Retinal pigment epithelial cell (primary cell): Measurements from ENCODE around the gene ZNF618.

ENCODE experiments used
- DNase-seq: peaks from one replicate; pipeline ENCODE4 v3.0.0-alpha.2; 2010; ENCODE audit warnings: low read depth
- H3K4me3 ChIP-seq: 2 replicates; pipeline ENCODE4 v1.5.1; 2011; ENCODE audit warnings: mild to moderate bottlenecking, low read length, control low read depth, moderate library complexity
- CTCF ChIP-seq: conservative IDR thresholded peaks from 2 replicates; pipeline ENCODE4 v1.5.1; 2011; ENCODE audit warnings: low read depth, low read length, control low read depth, inconsistent platforms

The ZNF618 gene

GRCh38 chr9:114023961-114024360, 147.9 kb downstream of the ZNF618 start:
- TF ChIP-seq CTCF: no peak
- no peak for DNase-seq

GRCh38 chr9:114025196-114025753, 149.2 kb downstream of the ZNF618 start:
- no peak for DNase-seq
- TF ChIP-seq CTCF: no peak
- no peak overlapping the region for H3K4me3 ChIP-seq

More at GRCh38 chr9:114023961-114024360, 147.9 kb downstream of the ZNF618 start:
- no peak overlapping the region for H3K4me3 ChIP-seq

DNA sequence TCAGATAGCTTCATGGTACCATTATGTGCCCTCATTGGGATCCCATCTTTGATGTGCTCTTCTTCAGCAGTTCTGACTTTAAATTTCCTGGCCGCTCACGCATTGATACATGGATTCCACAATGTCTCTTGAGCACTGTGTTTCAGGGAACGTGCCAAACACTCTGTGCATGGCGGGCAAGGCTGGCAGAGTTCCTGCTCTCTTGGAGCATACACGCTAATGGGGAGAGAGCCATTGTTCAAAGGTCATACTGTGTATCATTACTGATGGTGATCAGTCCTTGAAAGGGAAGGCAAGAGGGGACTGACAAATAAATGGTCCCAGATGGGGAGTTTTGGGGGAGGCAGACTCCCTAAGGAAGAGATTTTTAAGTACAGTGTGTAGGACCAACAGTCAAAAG, 149.7 kb downstream of the ZNF618 start:
- no peak for DNase-seq
- no peak for TF ChIP-seq CTCF
- H3K4me3 ChIP-seq: no peak overlapping the region

- no peak for DNase-seq
- no peak for TF ChIP-seq CTCF
- H3K4me3 ChIP-seq: no peak overlapping the region
Measured at GRCh38 chr9:114026335-114026734, 150.2 kb downstream of the ZNF618 start.

GRCh38 chr9:114027159-114027862, 151.2 kb downstream of the ZNF618 start:
- TF ChIP-seq CTCF: no peak
- no peak overlapping the region for H3K4me3 ChIP-seq
- no peak for DNase-seq

- no peak overlapping the region for H3K4me3 ChIP-seq
- no peak for DNase-seq
- no peak for TF ChIP-seq CTCF
Measured at GRCh38 chr9:114027863-114028465, 151.9 kb downstream of the ZNF618 start.

DNA sequence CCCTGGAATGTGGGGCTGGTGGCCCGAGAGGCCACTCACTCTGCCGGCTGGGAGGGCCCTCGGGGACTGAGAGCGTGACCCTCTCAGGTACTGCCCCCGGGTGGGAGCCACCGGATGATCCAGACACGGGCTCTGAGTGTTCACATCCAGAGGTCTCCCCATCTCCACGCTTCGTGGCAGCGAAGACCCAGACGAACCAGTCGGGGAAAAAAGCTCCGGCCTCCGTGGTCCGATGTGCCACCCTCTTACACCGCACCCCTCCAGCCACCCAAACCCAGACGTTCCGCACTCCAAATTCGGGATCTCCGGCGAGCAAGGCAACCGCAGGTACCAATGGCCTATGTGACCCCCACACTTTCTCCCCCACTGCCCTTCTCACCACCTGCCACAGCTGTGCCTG, 152.5 kb downstream of the ZNF618 start:
- TF ChIP-seq CTCF: no peak
- H3K4me3 ChIP-seq: no peak overlapping the region
- no peak for DNase-seq
